Mononuclear cell (primary cell): ENCODE results near the gene DZIP3. TPM values are rescaled to one million over a fixed set of nuclear protein-coding genes. Genes with fewer than 3 reads are reported as not detected.
"Not testable (repeated sequence)": the region's sequence is repeated elsewhere in the genome, so short reads cannot be mapped to it uniquely, and the experiment has no call there.

Experiments used
- H3K27me3 ChIP-seq: 2 replicates; pipeline ENCODE4 v1.6.0; 2011; ENCODE audit warnings: low read length, control low read depth; ENCODE audit not compliant: insufficient read depth
- H3K4me1 ChIP-seq: 2 replicates; pipeline ENCODE4 v1.5.1; 2011; ENCODE audit warnings: mild to moderate bottlenecking, low read length, control low read depth; ENCODE audit not compliant: insufficient read depth
- H3K4me3 ChIP-seq: 2 replicates; pipeline ENCODE4 v1.5.1; 2011; ENCODE audit warnings: mild to moderate bottlenecking, low read length, moderate library complexity
- H3K9me3 ChIP-seq: 2 replicates; pipeline ENCODE4 v1.5.1; 2011; ENCODE audit warnings: low read depth, mild to moderate bottlenecking, control low read depth, low read length
- total RNA-seq: library from RNA; depleted of rRNA; stranded (reverse); fragments of >200 nt; gene quantifications from one replicate; pipeline ENCODE4 v1.2.3, GENCODE V29; 2012

The DZIP3 gene
- total RNA-seq, 1 donor, result 9.2 TPM

- Histone ChIP-seq H3K9me3 (no peaks in the 10 kb centered on the region), H3K4me1 (no peaks in the 10 kb centered on the region), H3K27me3 (no peaks in the 10 kb centered on the region), H3K4me3 (no peak overlapping the region)
Observed at GRCh38 chr3:108623504-108623903, 34.0 kb downstream of the DZIP3 start.

- no peaks in the 10 kb centered on the region for H3K4me1 ChIP-seq
- no peak overlapping the region for H3K4me3 ChIP-seq
- H3K27me3 ChIP-seq, result no peaks in the 10 kb centered on the region
- H3K9me3 ChIP-seq, result no peaks in the 10 kb centered on the region
Observed at GRCh38 chr3:108629974-108630373, 40.5 kb downstream of the DZIP3 start.

GRCh38 chr3:108642526-108642925, 53.0 kb downstream of the DZIP3 start:
- H3K4me3 ChIP-seq, result no peak overlapping the region
- H3K9me3 ChIP-seq, result no peaks in the 10 kb centered on the region
- H3K4me1 ChIP-seq, result no peaks in the 10 kb centered on the region
- H3K27me3 ChIP-seq, result no peaks in the 10 kb centered on the region

GRCh38 chr3:108645364-108645763, 55.8 kb downstream of the DZIP3 start:
- Histone ChIP-seq H3K4me1 (no peaks in the 10 kb centered on the region), H3K27me3 (no peaks in the 10 kb centered on the region), H3K4me3 (no peak overlapping the region), H3K9me3 (no peaks in the 10 kb centered on the region)

- not testable (repeated sequence) for H3K4me3 ChIP-seq, H3K27me3 ChIP-seq, H3K4me1 ChIP-seq, H3K9me3 ChIP-seq
Observed at GRCh38 chr3:108655664-108656063, 66.1 kb downstream of the DZIP3 start.

- Histone ChIP-seq H3K27me3 (no peaks in the 10 kb centered on the region), H3K4me1 (no peaks in the 10 kb centered on the region), H3K4me3 (no peak overlapping the region), H3K9me3 (no peaks in the 10 kb centered on the region)
Observed at GRCh38 chr3:108661699-108662098, 72.2 kb downstream of the DZIP3 start.

GRCh38 chr3:108662142-108662738, 72.7 kb downstream of the DZIP3 start:
- Histone ChIP-seq H3K4me1 (no peaks in the 10 kb centered on the region), H3K4me3 (no peak overlapping the region), H3K27me3 (no peaks in the 10 kb centered on the region), H3K9me3 (no peaks in the 10 kb centered on the region)

- Histone ChIP-seq H3K27me3 (no peaks in the 10 kb centered on the region), H3K9me3 (no peaks in the 10 kb centered on the region), H3K4me1 (no peaks in the 10 kb centered on the region), H3K4me3 (no peak overlapping the region)
Observed at GRCh38 chr3:108664266-108664665, 74.7 kb downstream of the DZIP3 start.

GRCh38 chr3:108667312-108667711, 77.8 kb downstream of the DZIP3 start:
- H3K27me3 ChIP-seq, result no peaks in the 10 kb centered on the region
- no peak overlapping the region for H3K4me3 ChIP-seq
- no peaks in the 10 kb centered on the region for H3K4me1 ChIP-seq
- no peaks in the 10 kb centered on the region for H3K9me3 ChIP-seq

- no peaks in the 10 kb centered on the region for H3K9me3 ChIP-seq
- no peak overlapping the region for H3K4me3 ChIP-seq
Observed at GRCh38 chr3:108669208-108669607, 79.7 kb downstream of the DZIP3 start.

GRCh38 chr3:108672701-108673100, 83.2 kb downstream of the DZIP3 start:
- Histone ChIP-seq H3K4me3 (no peak overlapping the region), H3K27me3 (no peaks in the 10 kb centered on the region), H3K9me3 (no peaks in the 10 kb centered on the region), H3K4me1 (no peaks in the 10 kb centered on the region)

More at GRCh38 chr3:108669208-108669607, 79.7 kb downstream of the DZIP3 start:
- no peaks in the 10 kb centered on the region for H3K4me1 ChIP-seq
- H3K27me3 ChIP-seq, result no peaks in the 10 kb centered on the region

GRCh38 chr3:108673988-108674661, 84.6 kb downstream of the DZIP3 start:
- Histone ChIP-seq H3K9me3 (no peaks in the 10 kb centered on the region), H3K27me3 (no peaks in the 10 kb centered on the region), H3K4me1 (no peaks in the 10 kb centered on the region), H3K4me3 (no peak overlapping the region)

GRCh38 chr3:108677811-108678210, 88.3 kb downstream of the DZIP3 start:
- H3K27me3 ChIP-seq, result no peaks in the 10 kb centered on the region
- no peaks in the 10 kb centered on the region for H3K4me1 ChIP-seq
- H3K4me3 ChIP-seq, result no peak overlapping the region
- no peaks in the 10 kb centered on the region for H3K9me3 ChIP-seq

- H3K4me1 ChIP-seq, H3K27me3 ChIP-seq, H3K9me3 ChIP-seq, H3K4me3 ChIP-seq: not testable (repeated sequence)
Observed at GRCh38 chr3:108692286-108692685, 102.8 kb downstream of the DZIP3 start.

- H3K9me3 ChIP-seq, result no peaks in the 10 kb centered on the region
- H3K27me3 ChIP-seq, result no peaks in the 10 kb centered on the region
Observed at GRCh38 chr3:108698461-108698860, 108.9 kb downstream of the DZIP3 start.

GRCh38 chr3:108705045-108705444, 115.5 kb downstream of the DZIP3 start:
- Histone ChIP-seq H3K4me1 (no peaks in the 10 kb centered on the region), H3K9me3 (peaks cover 14% of the 10 kb centered on the region), H3K27me3 (no peaks in the 10 kb centered on the region), H3K4me3 (no peak overlapping the region)

More at GRCh38 chr3:108698461-108698860, 108.9 kb downstream of the DZIP3 start:
- Histone ChIP-seq H3K4me1 (no peaks in the 10 kb centered on the region), H3K4me3 (no peak overlapping the region)
